ENCODE results near the gene DUS1L.

DUS1L gene

GRCh38 chr17:82065638-82066303 is at the start of gene DUS1L:
Gene DUS1L, minus strand, starts transcription at chr17:82065804. Its CDS starts 745 bp downstream, at chr17:82065059.
- peaks cover 12% of the 10 kb centered on the region for H3F3A ChIP-seq (ENCODE audit: insufficient read depth, low read length)
- peak; percentile 70 for DNase-seq
- peak within 1 kb of the TSS; percentile 96 for H3K4me3 ChIP-seq (ENCODE audit: low read length)
- peak within 1 kb of the TSS; percentile 70; the same call in 1 of the 2 replicates for H3K27ac ChIP-seq (ENCODE audit: low read length)
- H4K20me1 ChIP-seq (ENCODE audit: insufficient read depth, low read length) = peaks cover 3% of the 10 kb centered on the region; the same call in 1 of the 2 replicates
- TF ChIP-seq EZH2phosphoT487 (IDR thresholded peaks at IDR 0.05; ENCODE audit: low read length) = no peak
- TF ChIP-seq, protein P1, sequence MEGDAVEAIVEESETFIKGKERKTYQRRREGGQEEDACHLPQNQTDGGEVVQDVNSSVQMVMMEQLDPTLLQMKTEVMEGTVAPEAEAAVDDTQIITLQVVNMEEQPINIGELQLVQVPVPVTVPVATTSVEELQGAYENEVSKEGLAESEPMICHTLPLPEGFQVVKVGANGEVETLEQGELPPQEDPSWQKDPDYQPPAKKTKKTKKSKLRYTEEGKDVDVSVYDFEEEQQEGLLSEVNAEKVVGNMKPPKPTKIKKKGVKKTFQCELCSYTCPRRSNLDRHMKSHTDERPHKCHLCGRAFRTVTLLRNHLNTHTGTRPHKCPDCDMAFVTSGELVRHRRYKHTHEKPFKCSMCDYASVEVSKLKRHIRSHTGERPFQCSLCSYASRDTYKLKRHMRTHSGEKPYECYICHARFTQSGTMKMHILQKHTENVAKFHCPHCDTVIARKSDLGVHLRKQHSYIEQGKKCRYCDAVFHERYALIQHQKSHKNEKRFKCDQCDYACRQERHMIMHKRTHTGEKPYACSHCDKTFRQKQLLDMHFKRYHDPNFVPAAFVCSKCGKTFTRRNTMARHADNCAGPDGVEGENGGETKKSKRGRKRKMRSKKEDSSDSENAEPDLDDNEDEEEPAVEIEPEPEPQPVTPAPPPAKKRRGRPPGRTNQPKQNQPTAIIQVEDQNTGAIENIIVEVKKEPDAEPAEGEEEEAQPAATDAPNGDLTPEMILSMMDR (IDR thresholded peaks at IDR 0.05; ENCODE audit: low read length) = no peak
- TF ChIP-seq EZH2 (optimal IDR thresholded peaks at IDR 0.05; ENCODE audit: low read depth, low read length) = no peak
- H3K79me2 ChIP-seq (ENCODE audit: low read length) = peaks cover 30% of the 10 kb centered on the region
- peak within 1 kb of the TSS; percentile 93 for H3K9ac ChIP-seq (ENCODE audit: low read length)
- H3K9me2 ChIP-seq (replicated peaks; ENCODE audit: insufficient read depth, low read length) = no peaks in the 10 kb centered on the region
- H3K9me3 ChIP-seq (replicated peaks; ENCODE audit: insufficient read depth, low read length) = no peaks in the 10 kb centered on the region
- H3K36me3 ChIP-seq (replicated peaks; ENCODE audit: insufficient read depth, low read length) = 0 out of 2 replicates have a peak, but pooled peaks cover 4% of the 10 kb centered on the region
- H3K4me1 ChIP-seq (ENCODE audit: low read length) = peaks cover 12% of the 10 kb centered on the region
- H3K4me2 ChIP-seq (ENCODE audit: low read depth, low read length) = peak within 1 kb of the TSS; percentile 99
- H2AFZ ChIP-seq (ENCODE audit: low read length) = peak within 1 kb of the TSS; percentile 89
- H3K27me3 ChIP-seq (replicated peaks; ENCODE audit: insufficient read depth, low read length) = no peaks in the 10 kb centered on the region

DNA sequence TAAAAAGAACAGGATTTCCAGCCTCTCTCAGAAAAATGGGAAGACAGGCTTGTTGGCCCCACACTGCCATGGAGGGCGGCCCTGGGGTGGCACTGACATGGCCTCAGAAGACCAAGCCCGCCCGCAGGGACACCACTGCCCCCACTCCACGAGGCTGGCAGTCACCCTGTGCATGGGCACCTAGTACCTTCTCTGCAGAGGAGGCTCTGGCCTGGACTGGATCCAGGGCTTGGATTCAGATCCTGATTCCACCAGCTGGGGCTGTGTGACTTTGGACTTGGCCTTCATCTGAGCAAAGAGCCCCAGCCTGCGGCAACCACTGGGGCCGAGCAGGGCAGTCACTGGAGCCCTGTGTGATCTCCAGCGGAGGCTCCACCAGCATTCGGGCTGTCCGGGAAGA is 49.3 kb upstream of the DUS1L start:
- no peaks in the 10 kb centered on the region for H3F3A ChIP-seq (ENCODE audit: insufficient read depth, low read length)
- no peaks in the 10 kb centered on the region for H3K79me2 ChIP-seq (ENCODE audit: low read length)
- no peak overlapping the region for H2AFZ ChIP-seq (ENCODE audit: low read length)
- H4K20me1 ChIP-seq (ENCODE audit: insufficient read depth, low read length) = no peaks in the 10 kb centered on the region
- H3K4me1 ChIP-seq (ENCODE audit: low read length) = no peaks in the 10 kb centered on the region
- no peak overlapping the region for H3K4me3 ChIP-seq (ENCODE audit: low read length)
- TF ChIP-seq EZH2phosphoT487 (IDR thresholded peaks at IDR 0.05; ENCODE audit: low read length) (no peak), EZH2 (optimal IDR thresholded peaks at IDR 0.05; ENCODE audit: low read depth, low read length) (no peak)
- no peaks in the 10 kb centered on the region for H3K27me3 ChIP-seq (replicated peaks; ENCODE audit: insufficient read depth, low read length)
- no peaks in the 10 kb centered on the region for H3K9me3 ChIP-seq (replicated peaks; ENCODE audit: insufficient read depth, low read length)
- no peak for DNase-seq
- H3K9me2 ChIP-seq (replicated peaks; ENCODE audit: insufficient read depth, low read length) = no peaks in the 10 kb centered on the region
- H3K27ac ChIP-seq (ENCODE audit: low read length) = no peak overlapping the region
- H3K9ac ChIP-seq (ENCODE audit: low read length) = no peak overlapping the region
- H3K4me2 ChIP-seq (ENCODE audit: low read depth, low read length) = no peak overlapping the region
- H3K36me3 ChIP-seq (replicated peaks; ENCODE audit: insufficient read depth, low read length) = no peaks in the 10 kb centered on the region

GRCh38 chr17:82114447-82114846 is 48.8 kb upstream of the DUS1L start:
- no peak overlapping the region for H3K4me3 ChIP-seq (ENCODE audit: low read length)
- H3K9me3 ChIP-seq (replicated peaks; ENCODE audit: insufficient read depth, low read length) = no peaks in the 10 kb centered on the region
- H4K20me1 ChIP-seq (ENCODE audit: insufficient read depth, low read length) = no peaks in the 10 kb centered on the region
- no peaks in the 10 kb centered on the region for H3K9me2 ChIP-seq (replicated peaks; ENCODE audit: insufficient read depth, low read length)
- no peaks in the 10 kb centered on the region for H3K36me3 ChIP-seq (replicated peaks; ENCODE audit: insufficient read depth, low read length)
- TF ChIP-seq, protein P1 (IDR thresholded peaks at IDR 0.05; ENCODE audit: low read length) = no peak
- TF ChIP-seq EZH2phosphoT487 (IDR thresholded peaks at IDR 0.05; ENCODE audit: low read length) = no peak
- no peak for TF ChIP-seq EZH2 (optimal IDR thresholded peaks at IDR 0.05; ENCODE audit: low read depth, low read length)
- H3F3A ChIP-seq (ENCODE audit: insufficient read depth, low read length) = no peaks in the 10 kb centered on the region
- no peak overlapping the region for H3K9ac ChIP-seq (ENCODE audit: low read length)
- H3K4me2 ChIP-seq (ENCODE audit: low read depth, low read length) = no peak overlapping the region
- no peak overlapping the region for H2AFZ ChIP-seq (ENCODE audit: low read length)
- H3K4me1 ChIP-seq (ENCODE audit: low read length) = no peaks in the 10 kb centered on the region
- DNase-seq = no peak
- H3K27ac ChIP-seq (ENCODE audit: low read length) = no peak overlapping the region
- H3K27me3 ChIP-seq (replicated peaks; ENCODE audit: insufficient read depth, low read length) = no peaks in the 10 kb centered on the region
- H3K79me2 ChIP-seq (ENCODE audit: low read length) = no peaks in the 10 kb centered on the region

GRCh38 chr17:82113941-82114340 is 48.3 kb upstream of the DUS1L start:
- Histone ChIP-seq H3K4me1 (ENCODE audit: low read length) (no peaks in the 10 kb centered on the region), H3K27me3 (replicated peaks; ENCODE audit: insufficient read depth, low read length) (no peaks in the 10 kb centered on the region), H3K4me2 (ENCODE audit: low read depth, low read length) (no peak overlapping the region), H3K9me3 (replicated peaks; ENCODE audit: insufficient read depth, low read length) (no peaks in the 10 kb centered on the region), H3K79me2 (ENCODE audit: low read length) (no peaks in the 10 kb centered on the region), H3K27ac (ENCODE audit: low read length) (no peak overlapping the region), H3K4me3 (ENCODE audit: low read length) (no peak overlapping the region), H2AFZ (ENCODE audit: low read length) (no peak overlapping the region), H4K20me1 (ENCODE audit: insufficient read depth, low read length) (no peaks in the 10 kb centered on the region), H3K36me3 (replicated peaks; ENCODE audit: insufficient read depth, low read length) (no peaks in the 10 kb centered on the region), H3K9me2 (replicated peaks; ENCODE audit: insufficient read depth, low read length) (no peaks in the 10 kb centered on the region), H3F3A (ENCODE audit: insufficient read depth, low read length) (no peaks in the 10 kb centered on the region), H3K9ac (ENCODE audit: low read length) (no peak overlapping the region)
- TF ChIP-seq, protein P1 (IDR thresholded peaks at IDR 0.05; ENCODE audit: low read length) = no peak
- no peak for TF ChIP-seq EZH2phosphoT487 (IDR thresholded peaks at IDR 0.05; ENCODE audit: low read length)
- no peak for TF ChIP-seq EZH2 (optimal IDR thresholded peaks at IDR 0.05; ENCODE audit: low read depth, low read length)
- DNase-seq = no peak
